Stimulated activated CD4-positive, alpha-beta T cell treated with anti-CD3 and anti-CD28 coated beads, TNF-alpha, amount 100 ng/mL, for 1 hour (primary cell): ENCODE results near the gene NLRP3.
"Not testable (repeated sequence)": the region's sequence is repeated elsewhere in the genome, so short reads cannot be mapped to it uniquely, and the experiment has no call there.

ENCODE experiments used
- DNase-seq, 3 donors: peaks; one replicate each; pipeline ENCODE4 v3.0.0-alpha.2; 2020; ENCODE audit warnings: low read depth in 3 of 3, low spot score in 1 of 3

The NLRP3 gene

DNA sequence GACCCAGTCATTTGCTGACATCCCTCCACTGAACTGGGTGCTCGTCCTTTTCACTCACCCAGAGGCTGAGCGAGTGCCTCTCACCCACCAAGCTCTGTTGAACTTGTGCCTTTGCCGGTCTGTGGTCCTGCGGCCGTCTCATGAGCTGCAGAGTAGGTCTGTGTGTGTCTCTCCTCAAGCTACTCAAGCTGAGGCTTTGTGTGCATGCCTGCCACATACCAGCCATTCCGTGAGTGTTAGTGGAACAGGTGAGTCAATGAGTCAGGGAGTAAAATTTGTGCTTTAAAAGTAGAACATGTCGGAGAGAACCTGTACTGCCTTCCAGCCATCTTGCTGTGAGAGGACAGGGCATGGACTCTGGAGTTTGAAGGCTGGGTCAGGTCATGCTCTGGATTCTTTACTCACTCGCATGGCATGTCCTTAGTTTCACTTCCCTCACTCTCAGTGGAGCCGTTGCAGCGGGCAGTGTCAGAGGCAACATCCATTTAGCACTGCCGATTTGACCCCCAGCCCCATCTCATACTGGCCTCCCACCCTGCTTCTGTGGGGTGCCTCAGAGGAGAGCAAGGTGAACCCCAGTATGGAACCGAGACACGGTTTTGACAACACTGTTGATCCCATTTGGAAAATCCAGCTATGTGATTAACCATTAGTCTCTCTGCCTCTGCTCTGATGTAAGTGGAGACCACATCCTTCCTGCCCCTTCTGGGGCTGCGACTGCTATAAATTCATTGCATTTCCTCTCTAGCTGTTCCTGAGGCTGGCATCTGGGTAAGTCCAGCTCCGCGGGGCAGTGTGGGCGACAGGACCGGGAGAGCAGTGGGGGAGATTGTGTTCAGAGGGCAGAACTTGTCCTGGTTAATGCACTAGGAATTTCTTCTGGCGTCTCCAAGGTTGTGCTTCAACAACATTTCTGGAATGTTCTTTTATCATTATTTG, at the start of gene NLRP3:
NLRP3 (plus strand) TSS at position 751 of the 939 bp plus-strand sequence. CDS start 2,628 bp downstream, outside the sequence.
- DNase-seq = peak in 1 of 3 donors; percentile 15

DNA sequence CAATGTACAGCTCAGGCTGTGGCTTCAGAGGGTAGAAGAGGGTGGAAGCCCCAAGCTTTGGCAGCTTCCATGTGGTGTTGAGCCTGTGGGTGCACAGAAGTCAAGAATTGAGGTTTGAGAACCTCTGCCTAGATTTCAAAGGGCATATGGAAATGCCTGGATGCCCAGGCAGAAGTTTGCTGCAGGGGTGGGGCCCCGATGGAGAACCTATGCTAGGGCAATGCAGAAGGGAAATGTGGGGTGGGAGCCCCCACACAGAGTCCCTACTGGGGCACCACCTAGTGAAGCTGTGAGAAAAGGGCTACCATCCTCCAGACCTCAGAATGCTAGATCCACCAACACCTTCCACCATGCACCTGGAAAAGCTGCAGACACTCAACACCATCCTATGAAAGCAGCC, 49.6 kb upstream of the NLRP3 start:
- DNase-seq = not testable (repeated sequence)

- DNase-seq = no peak
Observed at GRCh38 chr1:247366926-247367645, 48.9 kb upstream of the NLRP3 start.

DNA sequence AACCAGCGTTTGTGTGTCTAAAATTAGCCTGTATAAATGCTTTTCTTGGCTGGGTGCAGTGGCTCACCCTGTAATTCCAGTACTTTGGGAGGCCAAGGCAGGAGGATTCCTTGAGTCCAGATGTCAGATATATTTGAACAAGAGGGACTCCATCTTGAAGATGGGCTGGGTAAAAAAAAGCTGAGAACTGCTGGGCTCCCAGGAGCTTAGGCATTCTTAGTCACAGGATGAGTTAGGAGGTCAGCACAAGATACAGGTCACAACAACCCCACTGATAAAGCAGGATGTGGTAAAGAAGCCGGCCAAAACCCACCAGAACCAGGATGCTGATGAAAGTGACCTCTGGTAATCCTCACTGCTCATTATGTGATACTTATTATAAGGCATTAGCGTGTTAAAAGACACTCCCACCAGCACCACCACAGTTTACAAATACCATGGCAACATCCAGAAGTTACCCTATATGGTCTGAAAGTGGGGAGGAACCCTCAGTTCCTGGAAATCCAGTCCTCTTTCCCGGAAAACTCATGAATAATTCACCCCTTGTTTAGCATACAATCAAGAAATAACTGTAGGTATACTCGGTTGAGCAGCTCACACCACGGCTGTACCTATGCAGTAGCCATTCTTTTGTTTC, 48.1 kb upstream of the NLRP3 start:
- DNase-seq = no peak

DNA sequence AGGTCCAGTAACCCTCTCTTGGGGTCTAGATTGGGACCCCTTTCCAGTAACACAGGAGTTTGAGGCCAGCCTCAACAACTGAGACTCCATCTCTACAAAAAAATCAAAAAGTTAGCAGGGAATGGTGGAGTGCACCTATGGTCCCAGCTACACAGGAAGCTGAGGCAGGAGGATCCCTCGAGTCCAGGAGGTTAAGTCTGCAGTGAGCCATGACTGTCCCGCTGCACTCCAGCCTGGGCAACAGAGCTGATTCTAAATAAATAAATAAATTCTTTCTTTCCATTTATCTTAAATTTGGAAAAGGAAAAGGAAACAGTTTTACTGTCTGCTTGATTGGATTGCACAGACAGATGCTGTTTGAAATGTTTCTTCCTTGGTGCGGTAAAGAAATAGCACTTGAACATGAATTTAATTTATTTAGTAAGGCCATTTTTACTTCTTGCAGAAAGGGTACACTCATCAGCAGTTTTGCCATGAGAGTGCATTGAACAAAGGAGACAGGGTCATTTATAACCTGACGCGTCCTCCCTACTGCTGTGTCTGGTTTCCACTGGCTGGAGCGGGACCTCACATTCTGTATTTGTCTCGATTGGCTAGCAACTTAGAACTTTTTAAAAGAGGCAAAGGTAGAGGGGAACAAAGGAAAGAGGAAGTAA, 47.4 kb upstream of the NLRP3 start:
- no peak for DNase-seq

DNA sequence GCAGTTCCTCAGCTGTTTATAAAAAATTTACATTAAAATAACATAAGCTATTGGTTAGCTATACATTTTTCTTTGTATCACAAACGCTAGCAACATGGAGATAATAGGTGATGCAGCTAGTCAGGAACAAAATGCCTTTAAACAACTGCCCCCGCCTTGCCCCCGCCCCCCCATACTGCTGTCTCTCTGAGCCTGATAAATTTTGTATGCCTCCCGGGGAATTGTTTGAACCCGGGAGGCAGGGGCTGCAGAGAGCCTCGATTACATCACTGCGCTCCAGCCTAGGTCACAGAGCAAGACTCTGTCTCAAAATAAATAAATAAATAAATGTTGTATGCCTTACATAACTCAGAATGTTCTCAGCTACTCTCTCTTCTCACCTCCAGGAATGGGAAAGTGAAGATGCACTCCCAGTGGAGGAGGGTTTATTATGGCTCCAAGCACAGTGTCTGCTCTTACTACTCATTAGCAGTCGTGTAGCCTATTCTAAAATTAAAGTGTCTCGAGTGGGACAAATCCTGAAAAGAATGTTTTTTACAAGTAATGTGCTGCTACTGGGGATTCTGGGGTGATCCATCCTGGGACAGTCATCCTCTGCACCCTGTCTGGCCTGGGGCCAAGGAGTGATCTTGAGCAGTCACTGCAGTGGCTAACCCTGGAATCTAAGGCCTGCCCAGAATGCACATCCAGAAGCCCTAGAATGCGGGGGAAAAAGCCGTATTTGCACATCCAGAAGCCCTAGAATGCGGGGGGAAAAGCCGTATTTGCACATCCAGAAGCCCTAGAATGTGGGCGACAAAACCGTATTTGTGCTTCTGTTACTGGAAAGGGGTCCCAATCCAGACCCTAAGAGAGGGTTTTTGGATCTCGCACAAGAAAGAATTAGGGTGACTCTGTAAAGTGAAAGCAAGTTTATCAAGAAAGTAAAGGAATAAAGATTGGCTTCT, 44.9 kb upstream of the NLRP3 start:
- no peak for DNase-seq

- DNase-seq = no peak
Observed at GRCh38 chr1:247371801-247372259, 44.1 kb upstream of the NLRP3 start.

DNA sequence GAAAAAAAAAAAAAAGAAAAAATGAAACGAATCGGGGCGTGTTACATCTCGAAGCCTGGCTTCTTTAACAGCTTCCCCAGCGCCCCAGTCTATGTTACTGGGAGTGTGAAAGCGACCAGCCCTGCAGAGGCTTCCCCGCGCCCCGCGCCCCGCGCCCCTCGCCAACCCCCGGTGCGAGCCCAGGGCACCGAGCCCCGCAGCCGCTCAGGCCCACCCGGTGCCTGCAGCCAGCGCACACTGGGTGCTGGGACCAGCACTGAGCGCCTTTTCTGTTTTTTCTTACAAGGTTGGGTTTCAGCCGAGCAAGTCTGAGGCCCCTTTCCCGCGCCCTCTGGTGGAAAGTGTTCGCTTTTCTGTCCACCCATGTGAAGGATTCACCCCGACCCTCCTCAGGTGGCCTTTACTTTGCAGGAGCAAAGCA, 42.2 kb upstream of the NLRP3 start:
- DNase-seq = peak in 2 of 3 donors; percentile 18 to 39

DNA sequence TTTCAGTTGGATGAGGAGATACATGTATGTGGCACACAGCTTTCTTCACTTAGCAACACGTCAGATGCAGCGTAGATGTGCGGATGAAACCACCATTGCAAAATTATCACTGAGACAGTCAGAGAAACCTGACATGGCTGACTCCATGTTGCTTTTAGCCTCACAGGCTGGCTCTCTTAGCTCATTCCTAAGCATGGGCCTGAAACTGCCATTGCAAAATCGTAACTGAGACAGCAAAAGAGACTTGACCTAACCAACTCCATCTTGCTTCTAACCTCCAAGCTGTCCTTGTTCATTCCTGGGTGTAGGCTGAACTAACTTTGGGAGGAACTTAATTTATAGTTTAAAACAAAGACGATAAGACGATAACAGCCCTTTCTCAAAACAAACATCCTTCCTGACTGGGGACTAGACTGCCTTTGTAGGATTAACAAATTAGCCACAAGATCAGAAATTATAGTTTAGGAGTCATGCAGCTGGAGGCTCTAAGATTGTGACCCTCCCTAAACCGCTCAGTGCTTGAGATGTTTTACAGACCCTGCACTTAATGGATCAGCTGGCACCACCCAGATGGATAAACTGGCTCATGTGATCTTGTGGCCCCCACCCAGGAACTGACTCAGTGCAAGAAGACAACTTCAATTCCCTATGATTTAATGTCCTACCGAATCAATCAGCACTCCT, 41.2 kb upstream of the NLRP3 start:
- DNase-seq = not testable (repeated sequence)

GRCh38 chr1:247375747-247376146, 40.2 kb upstream of the NLRP3 start:
- no peak for DNase-seq

DNA sequence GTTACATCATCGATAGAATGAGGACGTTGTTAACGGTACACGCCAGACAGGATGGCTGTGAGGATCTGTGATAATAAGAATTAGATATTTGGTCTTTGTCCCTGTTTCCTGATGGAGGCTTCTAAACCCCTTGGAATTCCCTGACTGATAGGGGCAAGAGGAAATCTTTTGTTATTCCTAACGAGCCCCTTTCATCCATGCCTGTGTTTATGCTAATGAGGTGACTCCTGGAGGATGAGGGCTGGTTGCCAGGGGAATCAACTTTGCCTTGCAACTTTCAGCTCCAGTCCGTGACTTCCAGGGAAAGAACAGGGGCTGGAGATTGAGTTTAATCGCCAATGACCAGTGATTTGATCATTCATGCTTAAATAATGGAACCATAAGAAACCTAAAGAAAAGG, 39.3 kb upstream of the NLRP3 start:
- no peak for DNase-seq

GRCh38 chr1:247377656-247378055, 38.3 kb upstream of the NLRP3 start:
- DNase-seq = not testable (repeated sequence)

DNA sequence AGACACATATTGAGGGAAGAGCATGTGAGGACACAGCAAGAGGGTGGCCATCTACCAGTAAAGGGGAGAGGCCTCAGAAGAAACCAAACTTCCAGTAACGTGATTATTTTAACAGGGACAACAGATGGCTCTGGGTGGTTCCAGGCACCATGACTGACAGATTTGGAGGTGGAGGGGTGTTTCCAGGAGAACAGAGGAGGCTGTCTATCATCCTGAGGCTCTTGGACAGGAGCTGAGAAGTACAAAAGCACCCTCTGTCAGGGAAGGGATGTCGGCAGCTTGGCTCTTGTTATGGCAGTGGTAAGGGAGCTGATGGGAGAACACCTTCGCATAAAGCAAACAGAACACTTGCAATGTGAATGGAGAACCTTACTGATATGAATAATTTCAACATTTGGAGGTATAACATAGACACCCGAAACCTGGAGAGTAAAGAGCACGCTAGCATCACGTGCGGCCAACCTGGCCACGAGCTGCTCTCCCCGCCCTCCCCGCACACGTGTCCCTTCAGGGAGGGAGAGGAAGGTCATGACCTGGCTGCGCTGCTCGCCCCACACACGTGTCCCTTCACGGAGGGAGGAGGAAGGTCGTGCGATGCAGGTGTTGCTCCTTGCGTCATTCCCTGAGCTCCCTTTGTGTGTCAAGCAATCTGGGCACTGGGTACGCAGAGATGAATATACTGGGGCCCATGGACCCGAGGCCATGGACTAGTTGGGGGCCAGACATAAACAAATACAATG, 37.5 kb upstream of the NLRP3 start:
- no peak for DNase-seq

DNA sequence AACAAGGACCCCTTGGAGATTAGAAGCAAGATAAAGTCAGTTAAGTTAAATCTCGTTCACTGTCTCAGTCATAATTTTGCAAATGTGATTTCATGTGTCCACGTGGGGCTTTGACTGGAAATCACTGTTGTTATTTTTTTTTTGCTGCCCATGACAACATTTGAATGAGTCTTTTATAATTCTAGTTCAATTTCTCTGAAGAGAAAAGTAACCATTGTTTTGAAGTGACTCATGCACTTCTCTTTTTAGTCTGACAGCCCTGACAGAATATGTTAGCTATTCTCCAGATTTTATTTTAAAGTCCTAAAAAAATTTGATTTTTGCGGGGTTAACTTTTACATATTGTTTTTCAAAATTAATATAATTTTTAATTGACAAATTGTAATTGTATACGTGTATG, 30.7 kb upstream of the NLRP3 start:
- DNase-seq = no peak

GRCh38 chr1:247386217-247386616, 29.8 kb upstream of the NLRP3 start:
- no peak for DNase-seq

- DNase-seq = no peak
Observed at GRCh38 chr1:247386687-247387086, 29.3 kb upstream of the NLRP3 start.

DNA sequence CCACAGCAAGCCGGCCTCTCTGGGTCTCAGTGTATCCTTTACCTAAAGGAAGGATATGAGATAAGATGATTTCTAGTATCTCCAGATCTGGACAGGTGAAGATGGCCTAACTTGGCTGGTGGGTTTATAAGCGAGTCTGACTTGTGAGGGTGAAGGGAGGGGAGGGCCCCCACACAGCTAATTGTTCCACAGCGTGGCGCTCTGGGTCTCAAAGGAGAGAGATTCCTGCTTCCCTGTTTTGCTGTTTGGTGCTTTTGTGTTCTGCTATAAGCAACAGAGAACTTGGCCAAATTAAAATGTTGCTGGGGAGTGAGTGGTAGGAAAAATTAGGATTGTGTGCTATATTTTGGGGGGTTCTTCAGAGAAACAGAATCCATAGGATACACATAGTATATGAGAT, 28.9 kb upstream of the NLRP3 start:
- no peak for DNase-seq

DNA sequence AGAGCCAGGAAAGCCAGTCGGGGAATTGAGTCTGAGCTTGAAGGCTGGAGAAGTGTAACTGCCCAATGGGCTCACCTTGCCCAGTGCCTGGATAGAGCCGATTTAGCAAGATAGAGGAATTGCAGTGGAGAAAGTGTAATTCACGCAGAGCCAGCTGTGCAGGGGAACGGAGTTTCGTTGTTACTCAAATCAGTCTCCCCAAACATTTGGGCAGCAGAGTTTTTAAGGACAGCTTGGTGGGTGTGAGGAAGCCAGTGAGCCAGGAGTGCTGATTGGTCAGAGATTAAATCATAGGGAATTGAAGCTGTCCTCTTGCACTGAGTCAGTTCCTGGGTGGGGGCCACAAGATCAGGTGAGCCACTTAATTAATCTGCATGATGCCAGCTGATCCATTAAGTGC, 28.4 kb upstream of the NLRP3 start:
- no peak for DNase-seq
